HL-60 (cell line): Measurements from ENCODE around the gene ADGRG6.

Experiments
- GABPA ChIP-seq: IDR thresholded peaks from 2 replicates; pipeline ENCODE4 v1.6.1; 2012; ENCODE audit warnings: low read depth
- POLR2AphosphoS5 ChIP-seq: IDR thresholded peaks from 2 replicates; pipeline ENCODE4 v1.6.1; 2012; ENCODE audit warnings: low read depth
- SPI1 ChIP-seq: IDR thresholded peaks from 2 replicates; pipeline ENCODE4 v1.6.1; 2012; ENCODE audit warnings: low read depth, mild to moderate bottlenecking, borderline replicate concordance
- TF ChIP-seq, protein P1 (sequence below): IDR thresholded peaks from one replicate; pipeline ENCODE4 v1.5.1; 2011; ENCODE audit warnings: low read length, control low read depth, inconsistent platforms; ENCODE audit not compliant: insufficient read depth
- TF ChIP-seq, protein P2 (sequence below): IDR thresholded peaks from 2 replicates; pipeline ENCODE4 v1.6.1; 2012; ENCODE audit warnings: low read depth; ENCODE audit not compliant: insufficient replicate concordance

DNA sequence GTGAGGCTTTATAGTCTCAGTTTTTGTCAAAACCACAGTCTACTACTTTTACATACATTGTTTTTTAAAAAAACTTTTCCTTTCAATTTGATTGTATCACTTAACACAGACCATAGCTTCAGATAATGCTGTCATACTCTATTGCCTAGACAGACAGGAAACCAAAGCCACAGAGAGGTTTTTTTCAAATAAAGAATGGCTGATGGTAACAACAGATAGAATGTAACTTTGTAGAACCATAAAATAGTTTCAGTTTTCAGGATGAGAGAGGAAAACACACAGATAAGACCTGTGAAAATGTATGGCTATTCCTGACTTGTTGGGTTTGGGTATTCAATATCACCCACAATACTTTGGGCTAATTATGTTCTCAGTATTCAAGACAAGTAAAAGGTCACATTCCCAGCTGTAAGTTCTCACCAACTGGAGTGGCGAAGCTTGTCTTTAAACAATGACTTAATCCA is 94.0 kb downstream of the ADGRG6 start:
- TF ChIP-seq GABPA (no peak), POLR2AphosphoS5 (no peak), SPI1 (no peak)
- TF ChIP-seq, protein P1, sequence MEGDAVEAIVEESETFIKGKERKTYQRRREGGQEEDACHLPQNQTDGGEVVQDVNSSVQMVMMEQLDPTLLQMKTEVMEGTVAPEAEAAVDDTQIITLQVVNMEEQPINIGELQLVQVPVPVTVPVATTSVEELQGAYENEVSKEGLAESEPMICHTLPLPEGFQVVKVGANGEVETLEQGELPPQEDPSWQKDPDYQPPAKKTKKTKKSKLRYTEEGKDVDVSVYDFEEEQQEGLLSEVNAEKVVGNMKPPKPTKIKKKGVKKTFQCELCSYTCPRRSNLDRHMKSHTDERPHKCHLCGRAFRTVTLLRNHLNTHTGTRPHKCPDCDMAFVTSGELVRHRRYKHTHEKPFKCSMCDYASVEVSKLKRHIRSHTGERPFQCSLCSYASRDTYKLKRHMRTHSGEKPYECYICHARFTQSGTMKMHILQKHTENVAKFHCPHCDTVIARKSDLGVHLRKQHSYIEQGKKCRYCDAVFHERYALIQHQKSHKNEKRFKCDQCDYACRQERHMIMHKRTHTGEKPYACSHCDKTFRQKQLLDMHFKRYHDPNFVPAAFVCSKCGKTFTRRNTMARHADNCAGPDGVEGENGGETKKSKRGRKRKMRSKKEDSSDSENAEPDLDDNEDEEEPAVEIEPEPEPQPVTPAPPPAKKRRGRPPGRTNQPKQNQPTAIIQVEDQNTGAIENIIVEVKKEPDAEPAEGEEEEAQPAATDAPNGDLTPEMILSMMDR, result no peak
- TF ChIP-seq, protein P2, sequence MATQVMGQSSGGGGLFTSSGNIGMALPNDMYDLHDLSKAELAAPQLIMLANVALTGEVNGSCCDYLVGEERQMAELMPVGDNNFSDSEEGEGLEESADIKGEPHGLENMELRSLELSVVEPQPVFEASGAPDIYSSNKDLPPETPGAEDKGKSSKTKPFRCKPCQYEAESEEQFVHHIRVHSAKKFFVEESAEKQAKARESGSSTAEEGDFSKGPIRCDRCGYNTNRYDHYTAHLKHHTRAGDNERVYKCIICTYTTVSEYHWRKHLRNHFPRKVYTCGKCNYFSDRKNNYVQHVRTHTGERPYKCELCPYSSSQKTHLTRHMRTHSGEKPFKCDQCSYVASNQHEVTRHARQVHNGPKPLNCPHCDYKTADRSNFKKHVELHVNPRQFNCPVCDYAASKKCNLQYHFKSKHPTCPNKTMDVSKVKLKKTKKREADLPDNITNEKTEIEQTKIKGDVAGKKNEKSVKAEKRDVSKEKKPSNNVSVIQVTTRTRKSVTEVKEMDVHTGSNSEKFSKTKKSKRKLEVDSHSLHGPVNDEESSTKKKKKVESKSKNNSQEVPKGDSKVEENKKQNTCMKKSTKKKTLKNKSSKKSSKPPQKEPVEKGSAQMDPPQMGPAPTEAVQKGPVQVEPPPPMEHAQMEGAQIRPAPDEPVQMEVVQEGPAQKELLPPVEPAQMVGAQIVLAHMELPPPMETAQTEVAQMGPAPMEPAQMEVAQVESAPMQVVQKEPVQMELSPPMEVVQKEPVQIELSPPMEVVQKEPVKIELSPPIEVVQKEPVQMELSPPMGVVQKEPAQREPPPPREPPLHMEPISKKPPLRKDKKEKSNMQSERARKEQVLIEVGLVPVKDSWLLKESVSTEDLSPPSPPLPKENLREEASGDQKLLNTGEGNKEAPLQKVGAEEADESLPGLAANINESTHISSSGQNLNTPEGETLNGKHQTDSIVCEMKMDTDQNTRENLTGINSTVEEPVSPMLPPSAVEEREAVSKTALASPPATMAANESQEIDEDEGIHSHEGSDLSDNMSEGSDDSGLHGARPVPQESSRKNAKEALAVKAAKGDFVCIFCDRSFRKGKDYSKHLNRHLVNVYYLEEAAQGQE, result no peak
